ENCODE measurements around the gene M6PR.

Gene M6PR

GRCh38 chr12:8950702-8951478, 1.4 kb upstream of the M6PR start:
- H3K9ac ChIP-seq (ENCODE audit: insufficient read length, low read depth), result peak overlapping the region; percentile 92
- peaks cover 34% of the 10 kb centered on the region for H3K9me3 ChIP-seq (ENCODE audit: insufficient read depth, low read length)
- H3K36me3 ChIP-seq (ENCODE audit: insufficient read depth, insufficient read length, low read length), result peaks cover 30% of the 10 kb centered on the region
- DNase-seq (ENCODE audit: low read depth, low spot score), result no peak
- no peaks in the 10 kb centered on the region for H3K4me1 ChIP-seq (ENCODE audit: insufficient read depth, insufficient read length)
- H3K4me3 ChIP-seq (ENCODE audit: insufficient read length, low read depth), result peak overlapping the region; percentile 91
- TF ChIP-seq YY1 (IDR thresholded peaks at IDR 0.05; ENCODE audit: insufficient read depth, insufficient read length) (no peak), SUZ12 (IDR thresholded peaks at IDR 0.05; ENCODE audit: extremely low read depth, insufficient read depth, insufficient read length) (no peak), ZNF274 (IDR thresholded peaks at IDR 0.05; ENCODE audit: low read depth, low read length) (no peak)
- no peaks in the 10 kb centered on the region for H3K27me3 ChIP-seq (ENCODE audit: insufficient read depth, insufficient read length)

GRCh38 chr12:8950221-8950527, 729 bp upstream of the M6PR start:
- no peak for DNase-seq (ENCODE audit: low read depth, low spot score)
- Histone ChIP-seq H3K27me3 (ENCODE audit: insufficient read depth, insufficient read length) (no peaks in the 10 kb centered on the region), H3K4me3 (ENCODE audit: insufficient read length, low read depth) (peak overlapping the region; percentile 91), H3K4me1 (ENCODE audit: insufficient read depth, insufficient read length) (no peaks in the 10 kb centered on the region), H3K9ac (ENCODE audit: insufficient read length, low read depth) (peak overlapping the region; percentile 92), H3K36me3 (ENCODE audit: insufficient read depth, insufficient read length, low read length) (peaks cover 34% of the 10 kb centered on the region), H3K9me3 (ENCODE audit: insufficient read depth, low read length) (peaks cover 27% of the 10 kb centered on the region)
- TF ChIP-seq ZNF274 (IDR thresholded peaks at IDR 0.05; ENCODE audit: low read depth, low read length) (no peak), SUZ12 (IDR thresholded peaks at IDR 0.05; ENCODE audit: extremely low read depth, insufficient read depth, insufficient read length) (no peak), YY1 (IDR thresholded peaks at IDR 0.05; ENCODE audit: insufficient read depth, insufficient read length) (no peak)

- no peaks in the 10 kb centered on the region for H3K27me3 ChIP-seq (ENCODE audit: insufficient read depth, insufficient read length)
- peaks cover 17% of the 10 kb centered on the region for H3K9me3 ChIP-seq (ENCODE audit: insufficient read depth, low read length)
- H3K4me1 ChIP-seq (ENCODE audit: insufficient read depth, insufficient read length), result no peaks in the 10 kb centered on the region
- H3K4me3 ChIP-seq (ENCODE audit: insufficient read length, low read depth), result peak overlapping the region; percentile 91
- peak overlapping the region; percentile 92 for H3K9ac ChIP-seq (ENCODE audit: insufficient read length, low read depth)
- TF ChIP-seq SUZ12 (IDR thresholded peaks at IDR 0.05; ENCODE audit: extremely low read depth, insufficient read depth, insufficient read length) (no peak), ZNF274 (IDR thresholded peaks at IDR 0.05; ENCODE audit: low read depth, low read length) (no peak), YY1 (IDR thresholded peaks at IDR 0.05; ENCODE audit: insufficient read depth, insufficient read length) (no peak)
- H3K36me3 ChIP-seq (ENCODE audit: insufficient read depth, insufficient read length, low read length), result peaks cover 46% of the 10 kb centered on the region
- DNase-seq (ENCODE audit: low read depth, low spot score), result peak; percentile 55
These were observed 624 bp downstream of the M6PR start for GRCh38 chr12:8948701-8949341.

GRCh38 chr12:8947737-8948136, 1.7 kb downstream of the M6PR start:
- TF ChIP-seq SUZ12 (IDR thresholded peaks at IDR 0.05; ENCODE audit: extremely low read depth, insufficient read depth, insufficient read length) (no peak), ZNF274 (IDR thresholded peaks at IDR 0.05; ENCODE audit: low read depth, low read length) (no peak), YY1 (IDR thresholded peaks at IDR 0.05; ENCODE audit: insufficient read depth, insufficient read length) (no peak)
- Histone ChIP-seq H3K9ac (ENCODE audit: insufficient read length, low read depth) (no peak overlapping the region), H3K36me3 (ENCODE audit: insufficient read depth, insufficient read length, low read length) (peaks cover 49% of the 10 kb centered on the region), H3K4me3 (ENCODE audit: insufficient read length, low read depth) (peak overlapping the region; percentile 91), H3K4me1 (ENCODE audit: insufficient read depth, insufficient read length) (no peaks in the 10 kb centered on the region), H3K27me3 (ENCODE audit: insufficient read depth, insufficient read length) (no peaks in the 10 kb centered on the region), H3K9me3 (ENCODE audit: insufficient read depth, low read length) (peaks cover 6% of the 10 kb centered on the region; the same call in 1 of the 2 replicates)
- no peak for DNase-seq (ENCODE audit: low read depth, low spot score)

- TF ChIP-seq ZNF274 (IDR thresholded peaks at IDR 0.05; ENCODE audit: low read depth, low read length) (no peak), YY1 (IDR thresholded peaks at IDR 0.05; ENCODE audit: insufficient read depth, insufficient read length) (no peak), SUZ12 (IDR thresholded peaks at IDR 0.05; ENCODE audit: extremely low read depth, insufficient read depth, insufficient read length) (no peak)
- H3K9ac ChIP-seq (ENCODE audit: insufficient read length, low read depth), result no peak overlapping the region
- H3K9me3 ChIP-seq (ENCODE audit: insufficient read depth, low read length), result no peaks in the 10 kb centered on the region
- no peak for DNase-seq (ENCODE audit: low read depth, low spot score)
- H3K36me3 ChIP-seq (ENCODE audit: insufficient read depth, insufficient read length, low read length), result peaks cover 59% of the 10 kb centered on the region
- no peaks in the 10 kb centered on the region for H3K4me1 ChIP-seq (ENCODE audit: insufficient read depth, insufficient read length)
- no peaks in the 10 kb centered on the region for H3K27me3 ChIP-seq (ENCODE audit: insufficient read depth, insufficient read length)
- H3K4me3 ChIP-seq (ENCODE audit: insufficient read length, low read depth), result no peak overlapping the region
These were observed 2.7 kb downstream of the M6PR start for GRCh38 chr12:8946733-8947132.

- Histone ChIP-seq H3K27me3 (ENCODE audit: insufficient read depth, insufficient read length) (no peaks in the 10 kb centered on the region), H3K4me3 (ENCODE audit: insufficient read length, low read depth) (no peak overlapping the region), H3K4me1 (ENCODE audit: insufficient read depth, insufficient read length) (no peaks in the 10 kb centered on the region), H3K36me3 (ENCODE audit: insufficient read depth, insufficient read length, low read length) (peaks cover 71% of the 10 kb centered on the region), H3K9me3 (ENCODE audit: insufficient read depth, low read length) (no peaks in the 10 kb centered on the region), H3K9ac (ENCODE audit: insufficient read length, low read depth) (no peak overlapping the region)
- no peak for DNase-seq (ENCODE audit: low read depth, low spot score)
- TF ChIP-seq ZNF274 (IDR thresholded peaks at IDR 0.05; ENCODE audit: low read depth, low read length), result no peak
- no peak for TF ChIP-seq YY1 (IDR thresholded peaks at IDR 0.05; ENCODE audit: insufficient read depth, insufficient read length)
- TF ChIP-seq SUZ12 (IDR thresholded peaks at IDR 0.05; ENCODE audit: extremely low read depth, insufficient read depth, insufficient read length), result no peak
These were observed 5.8 kb downstream of the M6PR start for GRCh38 chr12:8943565-8944186.

Measured in NT2/D1 (cell line).